ENCODE data around the gene CHDH. TPM values are rescaled to one million over a fixed set of nuclear protein-coding genes. Genes with fewer than 3 reads are reported as not detected.

The CHDH gene
- total and polyA plus RNA-seq, 8 donors: 9.3 to 28.2 (median 18.5) TPM

DNA sequence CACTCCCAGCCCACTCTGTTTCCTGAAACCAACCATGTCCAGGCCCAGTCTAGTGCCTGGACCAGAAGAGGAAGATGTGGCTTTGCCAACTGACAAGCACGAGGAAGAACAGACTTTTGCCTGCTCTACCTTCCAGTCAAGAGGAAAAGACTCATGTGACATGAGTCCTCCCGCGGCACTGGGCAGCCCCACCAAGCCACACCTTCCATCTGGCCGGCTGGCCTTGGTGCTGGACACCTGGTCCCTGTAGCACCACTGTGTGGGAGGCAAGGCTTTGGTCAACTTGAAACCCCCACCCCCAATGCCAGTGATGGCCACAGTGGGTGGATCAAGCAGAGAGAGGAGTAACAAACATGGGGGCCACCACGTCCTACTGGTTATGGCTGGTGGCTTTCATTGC lies 12.5 kb downstream of the CHDH start:
- Histone ChIP-seq H3K4me3 (no peak overlapping the region), H3K4me1 (peaks cover 3 to 14% (median 4%) of the 10 kb centered on the region in 3 donors), H3K27ac (no peak overlapping the region), H3K27me3 (no peaks in the 10 kb centered on the region), H3K9me3 (no peaks in the 10 kb centered on the region), H3K36me3 (peaks cover 0 to 7% (median 0%) of the 10 kb centered on the region in 3 donors)
- ATAC-seq: no peak
- WGBS, 2 donors: 89 to 91% methylated on average over 5 of the region's 5 CpGs
- DNase-seq: no peak
- TF ChIP-seq, protein P1, sequence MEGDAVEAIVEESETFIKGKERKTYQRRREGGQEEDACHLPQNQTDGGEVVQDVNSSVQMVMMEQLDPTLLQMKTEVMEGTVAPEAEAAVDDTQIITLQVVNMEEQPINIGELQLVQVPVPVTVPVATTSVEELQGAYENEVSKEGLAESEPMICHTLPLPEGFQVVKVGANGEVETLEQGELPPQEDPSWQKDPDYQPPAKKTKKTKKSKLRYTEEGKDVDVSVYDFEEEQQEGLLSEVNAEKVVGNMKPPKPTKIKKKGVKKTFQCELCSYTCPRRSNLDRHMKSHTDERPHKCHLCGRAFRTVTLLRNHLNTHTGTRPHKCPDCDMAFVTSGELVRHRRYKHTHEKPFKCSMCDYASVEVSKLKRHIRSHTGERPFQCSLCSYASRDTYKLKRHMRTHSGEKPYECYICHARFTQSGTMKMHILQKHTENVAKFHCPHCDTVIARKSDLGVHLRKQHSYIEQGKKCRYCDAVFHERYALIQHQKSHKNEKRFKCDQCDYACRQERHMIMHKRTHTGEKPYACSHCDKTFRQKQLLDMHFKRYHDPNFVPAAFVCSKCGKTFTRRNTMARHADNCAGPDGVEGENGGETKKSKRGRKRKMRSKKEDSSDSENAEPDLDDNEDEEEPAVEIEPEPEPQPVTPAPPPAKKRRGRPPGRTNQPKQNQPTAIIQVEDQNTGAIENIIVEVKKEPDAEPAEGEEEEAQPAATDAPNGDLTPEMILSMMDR (IDR thresholded peaks at IDR 0.05): no peak
- intact Hi-C loops (cut with DNase I): no loop called here
- FAIRE-seq: no peak

GRCh38 chr3:53833053-53833645 lies 13.1 kb downstream of the CHDH start:
- WGBS, 2 donors: 90 to 93% methylated on average over 9 of the region's 9 CpGs
- DNase-seq (no peak), FAIRE-seq (no peak), ATAC-seq (no peak)
- H3K4me1 ChIP-seq: peaks cover 3 to 14% (median 6%) of the 10 kb centered on the region in 3 donors
- H3K36me3 ChIP-seq: peaks cover 0 to 5% (median 0%) of the 10 kb centered on the region in 3 donors
- no peak overlapping the region for H3K4me3 ChIP-seq
- H3K9me3 ChIP-seq: no peaks in the 10 kb centered on the region
- TF ChIP-seq, protein P1 (IDR thresholded peaks at IDR 0.05): no peak
- H3K27ac ChIP-seq: no peak overlapping the region
- intact Hi-C loops (cut with DNase I): no loop called here
- H3K27me3 ChIP-seq: no peaks in the 10 kb centered on the region

- DNase-seq (no peak), ATAC-seq (no peak), FAIRE-seq (no peak)
- Histone ChIP-seq H3K27me3 (no peaks in the 10 kb centered on the region), H3K36me3 (peaks cover 0 to 5% (median 0%) of the 10 kb centered on the region in 3 donors), H3K4me1 (peaks cover 7 to 14% (median 14%) of the 10 kb centered on the region in 3 donors), H3K9me3 (no peaks in the 10 kb centered on the region), H3K4me3 (no peak overlapping the region), H3K27ac (no peak overlapping the region)
- TF ChIP-seq, protein P1 (IDR thresholded peaks at IDR 0.05): no peak
- intact Hi-C loops (cut with DNase I): no loop called here
- 87 to 90% methylated on average over 6 of the region's 6 CpGs for WGBS, 2 donors
Observed at GRCh38 chr3:53830944-53831343, 15.3 kb downstream of the CHDH start.

DNA sequence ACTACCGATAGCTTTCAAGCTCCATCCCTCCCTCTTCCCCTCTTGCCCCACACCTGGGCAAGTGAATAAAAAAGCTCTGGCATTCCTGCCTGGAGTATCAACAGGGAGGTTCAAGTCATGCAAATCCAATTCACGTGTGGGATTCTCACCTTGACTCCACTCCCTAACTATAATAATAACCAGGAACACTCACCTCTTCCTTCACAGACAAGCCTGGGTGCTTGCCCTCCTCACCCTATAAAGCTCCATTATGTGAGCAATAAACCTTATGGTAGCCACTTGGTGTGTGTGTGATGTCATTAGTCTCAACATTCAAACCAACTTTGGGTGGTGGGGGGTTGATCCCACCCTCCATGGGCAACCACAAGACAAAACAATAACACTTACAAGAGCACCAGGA lies 16.6 kb downstream of the CHDH start:
- DNase-seq: no peak
- ATAC-seq: no peak
- Histone ChIP-seq H3K36me3 (peaks cover 0 to 5% (median 0%) of the 10 kb centered on the region in 3 donors), H3K27ac (no peak overlapping the region), H3K9me3 (no peaks in the 10 kb centered on the region), H3K4me1 (peaks cover 4 to 18% (median 6%) of the 10 kb centered on the region in 3 donors), H3K27me3 (no peaks in the 10 kb centered on the region), H3K4me3 (no peak overlapping the region)
- intact Hi-C loops (cut with DNase I): no loop called here
- TF ChIP-seq, protein P1 (IDR thresholded peaks at IDR 0.05): no peak
- 88% methylated on average over 2 of the region's 2 CpGs for WGBS, 2 donors
- FAIRE-seq: no peak

DNA sequence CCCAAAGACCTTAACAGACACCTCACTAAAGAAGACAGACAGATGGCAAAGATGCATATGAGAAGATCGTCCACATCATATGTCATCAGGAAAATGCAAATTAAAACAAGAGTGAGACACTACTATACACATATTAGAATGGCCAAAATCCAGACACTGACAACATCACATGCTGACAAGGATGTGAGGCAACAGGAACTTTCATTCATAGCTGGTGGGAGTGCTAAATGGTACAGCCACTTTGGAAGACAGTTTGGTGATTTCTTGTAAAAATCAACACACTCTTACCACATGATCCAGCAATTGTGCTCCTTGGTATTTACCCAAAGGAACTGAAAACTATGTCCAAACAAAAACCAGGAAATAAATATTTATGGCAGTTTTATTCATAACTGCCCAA lies 17.6 kb downstream of the CHDH start:
- intact Hi-C loops (cut with DNase I): no loop called here
- Histone ChIP-seq H3K4me1 (peaks cover 4 to 18% (median 6%) of the 10 kb centered on the region in 3 donors), H3K36me3 (peaks cover 0 to 8% (median 0%) of the 10 kb centered on the region in 3 donors), H3K27ac (no peak overlapping the region), H3K4me3 (no peak overlapping the region), H3K27me3 (no peaks in the 10 kb centered on the region), H3K9me3 (no peaks in the 10 kb centered on the region)
- no peak for ATAC-seq
- WGBS, 2 donors: 76 to 80% methylated on average over 1 of the region's 1 CpG
- no peak for FAIRE-seq
- TF ChIP-seq, protein P1 (IDR thresholded peaks at IDR 0.05): no peak
- no peak for DNase-seq
